Central memory CD4-positive, alpha-beta T cell (primary cell): ENCODE measurements around the gene F7.
"Not testable (repeated sequence)": the region's sequence is repeated elsewhere in the genome, so short reads cannot be mapped to it uniquely, and the experiment has no call there.

ENCODE experiments used
- DNase-seq: peaks from one replicate; pipeline ENCODE4 v3.0.0; 2022
- total RNA-seq, 3 experiments: gene quantifications; one replicate each; lab custom pipeline; 2026; lab: John Stamatoyannopoulos, UW

Gene F7
- 0 to 0.19 (median 0.14) reads per million in 3 experiments for total RNA-seq

DNA sequence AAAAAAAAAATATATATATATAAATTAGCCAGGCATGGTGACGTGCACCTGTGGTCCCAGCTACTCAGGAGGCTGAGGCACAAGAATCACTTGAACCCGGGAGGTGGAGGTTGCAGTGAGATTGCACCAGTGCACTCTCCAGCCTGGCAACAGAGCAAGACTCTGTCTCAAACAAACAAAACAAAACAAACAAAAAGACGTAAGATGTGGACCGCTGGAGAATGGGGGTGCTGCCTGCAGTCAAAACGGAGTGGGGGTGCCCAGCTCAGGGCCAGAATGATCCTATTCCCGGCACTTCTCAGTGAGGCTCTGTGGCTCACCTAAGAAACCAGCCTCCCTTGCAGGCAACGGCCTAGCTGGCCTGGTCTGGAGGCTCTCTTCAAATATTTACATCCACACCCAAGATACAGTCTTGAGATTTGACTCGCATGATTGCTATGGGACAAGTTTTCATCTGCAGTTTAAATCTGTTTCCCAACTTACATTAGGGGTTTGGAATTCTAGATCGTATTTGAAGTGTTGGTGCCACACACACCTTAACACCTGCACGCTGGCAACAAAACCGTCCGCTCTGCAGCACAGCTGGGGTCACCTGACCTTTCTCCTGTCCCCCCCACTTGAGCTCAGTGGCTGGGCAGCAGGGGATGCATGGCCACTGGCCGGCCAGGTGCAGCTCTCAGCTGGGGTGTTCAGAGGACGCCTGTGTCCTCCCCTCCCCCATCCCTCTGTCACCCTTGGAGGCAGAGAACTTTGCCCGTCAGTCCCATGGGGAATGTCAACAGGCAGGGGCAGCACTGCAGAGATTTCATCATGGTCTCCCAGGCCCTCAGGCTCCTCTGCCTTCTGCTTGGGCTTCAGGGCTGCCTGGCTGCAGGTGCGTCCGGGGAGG, at the start of gene F7:
F7 (plus strand) TSS at position 760 of the 889 bp plus-strand sequence; CDS start at position 811, 51 bp downstream.
- DNase-seq, result no peak

DNA sequence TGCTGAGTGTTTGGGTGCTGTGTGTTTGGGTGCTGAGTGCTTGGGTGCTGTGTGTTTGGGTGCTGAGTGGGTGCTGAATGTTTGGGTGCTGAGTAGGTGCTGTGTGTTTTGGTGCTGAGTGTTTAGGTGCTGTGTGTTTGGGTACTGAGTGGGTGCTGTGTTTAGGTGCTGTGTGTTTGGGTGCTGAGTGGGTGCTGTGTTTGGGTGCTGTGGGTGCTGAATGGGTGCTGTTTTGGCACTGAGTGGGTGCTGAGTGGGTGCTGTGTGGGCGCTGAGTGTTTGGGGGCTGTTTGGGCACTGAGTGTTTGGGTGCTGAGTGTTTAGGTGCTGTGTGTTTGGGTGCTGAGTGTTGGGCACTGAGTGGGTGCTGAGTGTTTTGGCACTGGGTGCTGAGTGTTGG, 48.5 kb upstream of the F7 start:
- DNase-seq, result no peak

DNA sequence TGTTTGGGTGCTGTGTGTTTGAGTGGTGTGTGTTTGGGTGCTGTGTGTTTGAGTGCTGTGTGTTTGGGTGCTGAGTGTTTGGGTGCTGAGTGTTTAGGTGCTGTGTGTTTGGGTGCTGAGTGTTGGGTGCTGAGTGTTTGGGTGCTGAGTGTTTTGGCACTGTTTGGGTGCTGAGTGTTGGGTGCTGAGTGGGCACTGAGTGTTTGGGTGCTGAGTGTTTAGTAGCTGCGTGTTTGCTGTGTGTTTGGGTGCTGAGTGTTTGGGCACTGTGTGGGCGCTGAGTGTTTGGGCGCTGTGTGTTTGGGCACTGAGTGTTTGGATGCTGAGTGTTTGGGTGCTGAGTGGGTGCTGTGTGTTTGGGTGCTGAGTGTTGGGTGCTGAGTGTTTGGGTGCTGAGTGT, 48.0 kb upstream of the F7 start:
- DNase-seq, result not testable (repeated sequence)

DNA sequence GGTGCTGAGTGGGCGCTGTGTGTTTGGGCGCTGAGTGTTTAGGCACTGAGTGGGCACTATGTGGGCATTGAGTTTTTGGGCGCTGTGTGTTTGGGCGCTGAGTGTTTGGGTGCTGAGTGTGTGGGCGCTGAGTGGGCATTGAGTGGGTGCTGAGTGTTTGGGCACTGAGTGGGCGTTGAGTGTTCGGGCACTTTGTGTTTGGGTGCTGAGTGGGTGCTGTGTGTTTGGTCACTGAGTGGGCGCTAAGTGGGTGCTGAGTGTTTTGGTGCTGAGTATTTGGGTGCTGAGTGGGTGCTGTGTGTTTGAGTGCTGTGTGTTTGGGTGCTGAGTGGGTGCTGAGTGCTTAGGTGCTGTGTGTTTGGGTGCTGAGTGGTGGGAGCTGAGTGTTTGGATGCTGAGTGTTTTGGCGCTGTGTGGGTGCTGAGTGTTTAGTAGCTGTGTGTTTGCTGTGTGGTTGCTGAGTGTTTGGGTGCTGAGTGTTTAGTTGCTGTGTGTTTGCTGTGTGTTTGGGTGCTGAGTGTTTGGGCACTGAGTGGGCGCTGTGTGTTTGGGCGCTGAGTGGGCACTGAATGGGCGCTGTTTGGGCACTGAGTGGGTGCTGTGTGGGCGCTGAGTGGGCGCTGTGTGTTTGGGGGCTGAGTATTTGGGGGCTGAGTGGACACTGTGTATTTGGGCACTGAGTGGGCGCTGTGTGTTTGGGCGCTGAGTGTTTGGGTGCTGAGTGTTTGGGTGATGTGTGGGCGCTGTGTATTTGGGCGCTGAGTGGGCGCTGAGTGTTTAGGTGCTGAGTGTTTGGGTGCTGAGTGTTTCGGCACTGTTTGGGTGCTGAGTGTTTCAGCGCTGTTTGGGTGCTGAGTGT, 47.2 kb upstream of the F7 start:
- no peak for DNase-seq

DNA sequence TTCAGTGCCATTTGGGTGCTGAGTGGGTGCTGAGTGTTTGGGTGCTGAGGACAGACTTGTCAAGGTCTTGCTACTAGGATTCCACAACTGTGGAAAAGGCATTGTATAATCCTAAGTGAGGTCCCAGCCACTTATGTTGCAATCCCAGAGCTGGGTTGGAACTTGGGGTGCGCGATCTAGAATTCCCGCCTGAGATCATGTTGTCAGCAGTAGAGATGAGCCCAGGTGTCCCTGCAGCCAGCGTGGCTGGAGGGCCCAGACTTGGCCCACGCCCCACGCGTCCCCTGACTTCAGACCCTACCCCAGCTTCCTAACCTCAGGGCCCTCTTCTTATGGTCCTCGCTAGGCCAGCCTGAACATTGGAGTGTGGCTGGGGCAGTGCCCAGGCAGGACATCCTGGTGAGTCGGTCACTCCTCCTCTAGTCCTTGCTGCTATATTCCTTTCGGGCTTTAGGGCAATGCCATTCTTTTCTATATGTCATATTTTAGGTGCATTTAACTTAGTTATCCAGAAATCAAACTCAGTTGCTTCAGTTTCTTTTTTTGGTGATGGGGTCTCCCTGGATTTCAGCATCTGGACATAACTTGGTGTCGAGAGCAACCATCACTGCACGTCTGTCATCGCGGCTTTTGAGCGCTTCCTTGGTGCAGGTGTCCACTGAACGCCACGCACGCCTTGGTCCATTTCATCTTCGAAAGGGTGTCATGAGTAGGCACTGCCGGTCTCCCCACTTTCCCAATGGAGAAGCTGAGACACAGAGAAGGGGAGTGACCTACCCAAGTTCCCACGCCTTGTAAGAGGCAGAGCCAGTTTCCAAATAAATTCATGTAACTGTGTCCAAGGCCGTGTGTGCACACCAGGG, 46.4 kb upstream of the F7 start:
- DNase-seq, result no peak

DNA sequence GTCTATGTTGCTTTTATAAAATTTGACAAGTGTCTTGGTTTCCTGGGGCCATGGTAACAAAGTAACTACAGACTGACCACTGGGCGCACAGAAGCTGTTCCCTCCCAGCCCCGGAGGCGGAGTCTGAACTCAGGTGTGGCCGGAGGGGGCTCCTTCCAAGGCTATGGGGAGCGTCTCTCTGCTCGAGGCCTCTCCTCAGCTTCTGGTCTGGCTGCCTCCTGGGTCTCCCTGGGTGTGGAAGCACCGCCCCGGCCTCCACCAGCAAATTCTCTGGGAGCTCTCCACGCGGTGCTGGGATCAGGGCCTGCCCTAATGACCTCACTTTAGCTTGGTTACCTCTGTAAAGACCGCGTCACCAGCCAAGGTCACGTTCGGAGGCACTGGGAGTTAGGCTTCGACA, 45.7 kb upstream of the F7 start:
- no peak for DNase-seq

DNA sequence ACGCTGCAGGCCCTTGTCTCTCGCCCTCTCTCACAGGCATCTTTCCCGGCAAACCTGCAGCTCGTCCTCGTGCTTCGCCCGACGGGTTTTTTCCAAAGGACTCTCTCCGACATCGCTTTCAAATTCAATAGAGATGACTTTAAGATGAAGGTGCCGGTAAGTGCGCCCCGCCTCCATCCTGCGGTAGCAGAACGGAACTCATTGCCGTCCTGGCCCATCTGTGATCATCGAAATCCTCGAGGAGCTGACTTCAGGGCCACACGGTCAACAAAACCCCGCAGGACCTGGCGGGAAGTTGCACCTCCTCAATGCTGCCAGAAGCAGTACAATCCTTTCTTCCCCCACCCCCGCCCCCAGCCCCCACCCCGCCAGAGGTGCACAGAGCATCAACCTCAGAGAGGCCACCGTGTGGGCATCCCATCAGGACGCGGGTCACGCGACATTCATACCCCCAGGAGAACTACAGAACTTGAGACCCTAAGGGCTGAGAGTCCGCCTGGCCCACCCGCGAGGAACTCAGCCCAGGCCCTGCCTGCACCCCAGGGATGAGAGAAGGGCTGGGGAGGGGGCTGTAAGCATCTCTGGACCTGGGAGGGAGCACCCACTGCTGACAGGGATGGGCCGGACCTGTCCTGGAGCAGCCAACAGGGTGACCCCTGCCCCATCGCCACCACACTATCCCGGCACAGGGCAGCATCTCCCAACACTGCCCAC, 44.9 kb upstream of the F7 start:
- DNase-seq, result no peak

DNA sequence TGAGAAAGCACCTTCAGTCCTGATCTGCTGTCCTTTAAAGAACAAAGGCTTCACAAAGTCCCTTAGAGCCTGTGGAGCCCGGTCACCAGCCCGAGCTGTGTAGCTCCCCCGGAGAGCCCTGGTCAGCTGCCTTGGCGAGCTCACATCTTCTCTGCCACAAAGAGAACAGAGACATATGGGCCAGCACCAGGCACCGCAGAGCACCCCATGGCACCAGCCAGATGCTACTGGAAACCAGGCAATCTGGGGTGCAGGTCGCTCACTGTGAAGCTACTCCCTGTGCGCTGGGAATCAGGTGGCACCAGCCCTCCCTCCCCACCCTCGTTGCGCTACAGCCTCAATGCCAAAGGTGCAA, 44.3 kb upstream of the F7 start:
- DNase-seq, result no peak

DNA sequence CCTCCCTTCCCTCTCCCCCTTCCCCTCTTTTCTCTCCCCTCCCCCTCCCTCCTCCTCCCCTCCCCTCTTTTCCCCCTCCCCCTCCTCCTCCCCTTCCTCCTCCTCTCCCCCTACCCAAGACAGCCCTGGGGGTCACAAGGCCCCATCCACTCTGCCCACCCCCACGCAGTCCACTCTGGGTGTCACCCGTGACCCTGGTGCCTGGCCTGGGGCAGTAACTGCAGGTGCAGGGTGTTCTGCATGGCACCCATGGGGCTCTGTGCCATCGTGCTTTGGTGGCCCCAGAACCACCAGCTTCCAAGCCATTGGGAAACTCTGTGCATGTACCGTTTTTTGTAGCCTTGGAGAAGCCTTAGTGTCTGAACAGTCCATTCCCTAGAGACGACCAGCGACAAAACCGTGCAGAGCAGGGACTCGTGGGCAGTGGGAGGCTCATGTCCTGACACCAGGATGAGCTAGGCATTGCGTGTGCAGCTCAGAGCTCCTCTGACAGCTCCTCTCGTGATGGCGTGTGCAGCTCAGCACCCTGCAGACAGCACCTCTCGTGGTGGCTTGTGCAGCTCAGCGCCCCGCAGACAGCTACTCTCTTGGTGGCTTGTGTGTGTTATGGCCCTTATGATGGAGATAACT, 43.7 kb upstream of the F7 start:
- no peak for DNase-seq

DNA sequence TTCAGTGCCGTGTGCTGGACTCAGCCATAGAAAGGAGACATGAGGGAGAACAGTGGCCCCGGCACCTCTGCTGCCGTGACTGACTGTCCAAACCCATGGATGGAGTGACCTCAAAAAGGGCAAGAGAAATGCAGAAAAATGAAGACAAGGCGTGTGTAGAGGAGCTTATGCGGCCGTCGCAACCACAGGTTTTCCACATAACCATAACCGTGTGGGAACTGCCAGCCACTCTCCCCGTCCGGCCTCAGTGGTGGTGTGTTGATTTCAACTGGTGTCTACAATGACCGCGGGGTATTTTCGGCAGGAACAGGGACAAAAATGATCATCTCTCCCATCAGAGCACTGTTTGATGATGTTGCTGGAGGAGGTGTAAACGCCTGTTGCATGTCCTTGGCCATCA, 42.9 kb upstream of the F7 start:
- DNase-seq, result no peak

DNA sequence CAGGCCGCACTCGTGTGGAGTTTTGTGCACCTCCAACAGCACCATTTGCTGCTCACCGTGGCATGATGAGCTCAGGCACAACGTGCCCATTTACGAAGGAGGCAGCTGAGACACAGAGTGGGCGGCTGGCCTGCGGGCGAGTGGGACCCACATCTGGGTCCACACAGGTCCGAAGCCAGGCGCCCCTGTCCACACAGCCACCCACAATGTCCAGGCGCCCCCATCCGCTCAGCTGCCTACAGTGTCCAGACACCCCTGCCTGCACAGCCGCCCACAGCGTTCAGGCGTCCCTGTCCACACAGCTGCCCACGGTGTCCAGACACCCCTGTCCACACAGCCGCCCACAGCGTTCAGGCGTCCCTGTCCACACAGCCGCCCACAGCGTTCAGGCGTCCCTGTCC, 42.5 kb upstream of the F7 start:
- DNase-seq, result no peak

DNA sequence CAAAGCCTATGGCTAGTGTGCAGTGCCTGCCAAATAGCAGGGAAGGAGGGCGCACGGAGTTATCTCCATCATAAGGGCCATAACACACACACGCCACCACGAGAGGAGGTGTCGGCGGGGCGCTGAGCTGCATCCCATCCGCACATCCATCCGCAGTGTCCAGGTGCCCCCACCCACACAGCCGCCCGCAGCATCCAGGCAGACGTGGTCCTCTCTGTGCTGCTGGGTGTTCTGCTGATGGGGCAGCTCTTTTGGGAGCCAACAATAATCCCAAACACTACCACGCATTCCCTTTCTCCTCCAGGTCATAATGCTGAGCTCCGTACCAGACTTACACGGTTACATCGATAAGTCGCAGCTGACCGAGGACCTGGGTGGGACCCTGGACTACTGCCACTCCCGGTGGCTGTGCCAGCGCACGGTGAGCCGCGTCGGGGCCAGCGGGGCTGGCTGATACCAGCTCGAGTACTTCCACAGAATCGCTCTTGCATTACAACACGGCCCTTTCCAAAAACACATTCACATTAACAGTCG, 41.5 kb upstream of the F7 start:
- no peak for DNase-seq

DNA sequence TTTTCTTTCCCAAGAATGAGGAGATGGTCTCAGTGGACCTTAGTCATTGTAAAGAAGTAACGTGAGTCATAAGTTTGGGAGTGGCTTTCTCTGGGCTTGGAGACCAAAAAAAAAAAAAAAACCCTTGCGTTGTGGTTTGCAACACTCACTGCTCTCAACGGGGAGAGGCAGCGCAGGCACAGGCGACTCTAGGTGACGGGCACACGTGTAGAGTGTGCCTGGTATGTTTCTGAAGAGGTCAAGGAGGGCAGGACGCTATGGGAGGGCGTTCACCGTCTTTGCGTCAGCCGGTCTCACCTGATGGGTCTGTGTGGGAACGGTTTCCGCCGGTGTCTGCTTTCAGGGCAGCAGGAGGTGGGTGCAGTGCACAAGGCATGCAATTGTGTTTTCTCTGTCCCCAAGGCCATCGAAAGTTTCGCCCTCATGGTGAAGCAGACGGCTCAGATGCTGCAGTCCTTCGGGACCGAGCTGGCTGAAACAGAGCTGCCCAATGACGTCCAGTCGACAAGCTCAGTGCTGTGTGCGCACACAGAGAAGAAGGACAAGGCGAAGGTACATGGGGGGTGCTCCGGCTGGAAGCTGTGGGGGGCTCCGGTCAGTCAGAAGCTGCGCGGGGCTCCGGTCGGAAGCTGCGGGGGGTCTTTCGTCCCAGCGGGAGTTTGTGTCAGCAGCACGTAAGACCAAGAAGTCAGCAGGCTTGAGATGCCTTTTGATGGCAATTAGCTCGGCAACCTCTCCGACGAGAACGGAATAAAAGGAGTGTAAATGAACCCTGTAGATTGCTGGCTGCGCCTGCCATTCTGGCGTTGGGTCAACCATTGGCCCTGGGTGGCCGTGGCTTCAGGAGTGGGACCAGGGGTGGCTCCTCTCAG, 40.8 kb upstream of the F7 start:
- no peak for DNase-seq

DNA sequence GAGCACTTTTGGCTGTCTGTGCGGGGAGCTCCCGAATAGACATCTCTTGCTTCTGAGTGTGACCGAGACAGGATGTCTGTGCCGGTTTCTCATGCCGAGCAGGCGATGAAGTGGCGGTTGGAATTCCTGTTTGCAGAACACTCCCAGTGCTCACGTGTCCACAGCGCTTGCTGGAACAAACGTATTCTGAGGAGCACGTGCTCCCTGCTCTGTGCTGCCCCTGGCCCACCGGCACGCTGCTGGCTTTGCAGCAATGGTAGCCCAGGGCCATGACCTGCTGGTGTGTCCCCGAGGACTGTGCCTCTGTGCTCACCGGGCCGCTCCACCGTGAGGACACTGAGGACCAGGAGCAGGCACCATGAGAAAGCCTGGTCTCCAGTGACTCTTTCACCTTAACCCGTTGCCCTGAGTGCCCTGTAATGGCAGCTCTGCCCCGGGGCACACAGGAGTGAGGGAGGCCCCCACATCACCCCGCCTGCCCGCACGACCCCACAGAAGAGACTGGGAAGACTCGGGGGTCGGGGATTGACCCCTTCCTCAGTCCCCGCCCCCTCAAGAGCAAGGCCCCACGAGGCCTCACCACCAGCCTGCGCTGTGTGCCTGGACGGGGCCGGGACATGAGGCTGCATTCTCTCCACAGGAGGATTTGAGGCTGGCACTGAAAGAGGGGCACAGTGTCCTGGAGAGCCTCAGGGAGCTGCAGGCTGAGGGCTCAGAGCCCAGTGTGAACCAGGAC, 40.0 kb upstream of the F7 start:
- no peak for DNase-seq

DNA sequence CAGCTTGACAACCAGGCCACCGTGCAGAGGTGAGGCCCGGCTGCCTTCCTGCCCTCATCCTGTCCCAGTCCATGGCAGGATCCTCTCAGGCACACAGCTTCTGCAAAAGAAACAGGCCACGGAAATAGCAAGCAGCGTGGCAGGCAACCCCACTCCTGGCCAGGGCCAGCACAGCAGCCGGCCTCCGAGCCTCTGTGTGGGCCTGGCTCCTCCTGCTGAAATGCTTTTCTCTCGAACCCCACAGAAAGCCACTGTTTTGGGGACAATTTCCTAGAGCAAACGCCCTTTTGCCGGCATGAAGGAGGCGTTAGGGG, 39.5 kb upstream of the F7 start:
- DNase-seq, result no peak

DNA sequence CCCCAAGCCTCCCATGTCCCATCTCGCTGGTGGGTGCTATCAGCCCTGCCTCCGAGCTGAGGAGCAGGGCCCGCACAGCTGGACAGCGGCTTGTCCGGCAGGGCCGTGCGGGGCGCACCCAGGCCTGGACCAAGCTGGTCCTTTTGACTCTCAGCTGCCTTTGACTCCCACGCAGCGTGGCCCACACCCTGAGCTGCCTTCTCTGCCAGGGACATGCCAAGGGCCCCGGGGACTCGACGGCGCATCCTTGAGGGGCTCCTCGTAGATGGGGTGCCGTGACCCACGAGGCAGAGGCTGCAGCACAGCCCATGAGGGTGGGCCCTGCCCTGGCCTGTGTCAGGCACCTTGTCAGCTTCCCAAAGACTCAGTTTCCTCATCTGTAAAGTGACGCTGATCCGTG, 38.8 kb upstream of the F7 start:
- no peak for DNase-seq

DNA sequence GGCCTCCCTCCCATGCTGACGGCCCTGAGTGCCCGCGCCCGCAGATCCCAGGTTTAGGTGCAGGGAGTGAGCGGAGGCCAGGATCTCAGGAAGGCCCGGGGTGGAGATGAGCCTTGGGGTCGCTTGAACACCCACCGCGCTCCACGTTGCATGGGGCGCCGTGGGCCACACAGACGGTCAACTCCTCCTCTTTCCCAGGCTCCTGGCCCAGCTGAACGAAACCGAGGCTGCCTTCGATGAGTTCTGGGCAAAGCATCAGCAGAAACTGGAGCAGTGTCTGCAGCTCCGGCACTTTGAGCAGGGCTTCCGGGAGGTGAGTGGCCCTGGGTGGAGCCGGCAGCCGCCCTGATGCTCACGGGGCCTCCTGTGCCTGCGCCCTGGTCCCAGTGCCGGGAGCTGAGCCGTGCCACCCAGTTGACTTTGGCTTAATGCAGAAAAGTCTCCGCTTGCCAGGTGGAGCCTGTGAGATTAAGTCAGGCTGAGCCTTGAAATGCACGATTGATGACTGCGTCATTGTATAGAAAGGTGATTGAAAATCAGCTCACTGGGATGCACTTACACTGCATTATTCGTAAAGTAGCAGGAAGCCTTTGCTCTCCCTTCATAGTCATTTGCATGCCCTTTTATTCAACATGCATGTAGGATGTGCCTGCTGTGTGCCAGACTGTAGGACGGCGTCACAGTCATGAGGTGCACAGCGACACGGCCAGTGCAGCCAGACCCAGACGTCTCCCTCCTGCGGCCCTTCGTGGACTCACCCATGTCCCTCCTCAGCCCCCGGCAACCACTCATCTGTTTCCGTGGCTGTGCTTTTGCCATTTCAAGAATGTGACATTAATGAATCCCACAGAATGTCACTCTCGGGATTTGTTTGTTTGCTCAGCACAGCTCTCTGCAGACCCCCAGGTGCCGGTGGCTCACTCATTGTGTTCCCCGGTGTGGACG, 35.5 kb upstream of the F7 start:
- DNase-seq, result no peak

DNA sequence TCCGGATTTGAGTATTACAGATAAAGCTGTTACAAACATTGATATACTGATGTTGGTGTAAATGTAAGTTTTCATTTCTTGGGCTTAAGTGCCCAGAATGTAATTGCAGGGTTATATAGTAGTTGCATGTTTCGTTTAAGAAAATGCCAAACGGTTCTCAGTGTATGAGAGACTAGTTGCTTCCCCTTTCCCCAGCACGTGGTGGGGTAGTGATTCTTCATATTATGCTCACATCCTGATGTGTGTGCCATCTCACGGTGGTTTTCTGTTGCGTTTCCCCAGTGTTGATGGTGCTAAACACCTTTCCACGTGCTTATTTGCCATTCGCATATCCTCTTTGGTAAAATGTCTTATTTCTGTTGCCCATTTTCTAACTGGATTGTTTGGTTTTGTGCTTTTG, 34.7 kb upstream of the F7 start:
- no peak for DNase-seq

DNA sequence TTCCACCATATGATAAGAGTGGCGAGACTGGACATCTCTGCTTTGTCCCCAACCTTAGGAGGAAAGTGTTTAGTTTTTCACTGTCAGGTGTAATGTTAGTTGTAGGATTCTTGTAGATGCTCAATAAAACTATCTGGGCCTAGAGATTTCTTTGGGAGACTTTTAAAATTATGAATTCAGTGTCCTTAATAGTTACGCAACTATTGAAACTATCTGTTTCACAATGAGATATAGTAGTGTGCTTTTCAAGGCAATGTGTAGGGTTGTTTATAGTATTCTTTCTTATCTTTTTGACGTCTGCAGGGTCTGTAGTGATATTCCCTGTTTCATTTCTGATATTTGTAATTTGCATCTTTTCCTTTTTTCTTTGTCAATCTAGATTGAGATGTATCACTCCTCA, 33.2 kb upstream of the F7 start:
- DNase-seq, result no peak
